Measurements from ENCODE around the gene LIPE. TPM values are rescaled to one million over a fixed set of nuclear protein-coding genes. Genes with fewer than 3 reads are reported as not detected.

Gene LIPE
- total RNA-seq, 2 experiments from 2014 or later, result 27.6 to 28.8 TPM

- CTCF ChIA-PET, result interaction anchor here (0.6 to 4.9 kb wide), 12 partner anchors 9 to 292 kb away, joined by 3 to 20 read pairs (median 3); no protein-coding TSS in a partner anchor
- POLR2A ChIA-PET, result interaction anchor here (0.6 kb wide), 1 partner anchor 146 kb away, joined by 3 read pairs; no protein-coding TSS in a partner anchor
Observed at GRCh38 chr19:42401365-42402303, 25.6 kb downstream of the LIPE start.

DNA sequence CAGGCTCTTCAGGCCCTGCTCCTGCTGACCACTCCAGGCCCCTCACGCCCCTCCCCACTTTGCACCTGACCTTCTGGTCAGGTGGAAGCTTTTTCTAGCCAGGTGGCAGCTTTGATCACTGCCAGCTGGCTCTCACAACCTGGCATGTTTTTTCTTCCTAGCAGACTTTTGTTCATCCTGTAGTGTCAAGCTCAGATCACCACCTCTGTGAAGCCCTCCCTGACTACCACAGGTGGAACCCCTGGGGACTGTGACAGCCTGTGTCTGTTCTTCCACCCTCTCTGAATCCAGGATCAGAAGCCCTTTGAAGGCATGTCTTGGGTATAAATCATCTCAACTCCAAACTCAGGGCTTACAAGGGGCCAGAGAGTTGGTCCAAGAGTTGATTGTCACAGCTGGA lies 26.8 kb downstream of the LIPE start:
- CTCF ChIA-PET, result interaction anchor here (1.1 to 4.9 kb wide), 5 partner anchors 12 to 40 kb away, joined by 3 to 20 read pairs (median 4); no protein-coding TSS in a partner anchor

DNA sequence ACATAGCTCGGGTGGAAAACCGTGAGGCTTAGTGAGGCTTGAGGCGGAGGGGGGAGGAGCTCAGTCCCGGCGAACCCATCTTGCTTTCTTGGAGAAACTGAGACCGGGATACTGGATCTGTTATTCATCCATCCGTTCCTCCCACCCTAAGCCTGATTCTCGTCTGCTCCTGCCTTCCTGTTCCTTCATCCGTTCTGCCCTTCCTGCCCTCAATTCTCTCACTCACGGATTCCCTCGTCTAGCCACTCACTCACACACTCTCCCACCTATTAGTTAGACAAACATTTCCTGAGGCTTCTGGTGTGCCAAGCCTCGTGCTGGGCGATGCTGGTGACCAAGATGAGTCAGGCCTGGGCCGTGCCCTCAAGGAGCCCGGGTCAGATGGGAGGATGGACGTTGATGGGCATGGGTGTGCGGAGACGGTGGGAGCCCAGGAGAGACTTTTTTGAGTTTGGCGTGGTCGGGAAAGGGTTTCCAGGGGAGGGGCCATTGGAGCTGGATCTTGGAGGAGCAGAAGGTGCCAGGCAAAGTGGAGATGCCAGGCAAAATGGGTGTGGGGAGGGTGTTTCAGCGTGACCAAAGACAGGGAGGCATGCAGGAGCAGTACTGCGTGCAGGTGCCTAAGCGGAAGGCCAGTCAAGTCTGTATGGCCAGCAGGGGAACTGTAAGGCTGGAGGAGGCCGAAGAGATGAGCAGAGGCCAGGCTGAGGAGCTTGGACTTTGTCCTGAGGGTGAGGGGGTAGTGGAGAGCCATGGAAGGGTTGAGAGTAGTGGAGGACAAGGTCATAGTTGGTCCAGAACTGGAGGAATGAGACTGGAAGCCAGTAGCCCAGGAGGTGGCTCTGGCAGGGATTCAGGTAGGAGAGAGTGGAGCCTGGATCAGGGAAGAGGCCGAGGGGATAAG lies 29.7 kb downstream of the LIPE start:
- POLR2A ChIA-PET, result interaction anchor here (0.5 to 0.7 kb wide), 4 partner anchors 23 to 534 kb away, joined by 3 to 8 read pairs (median 5); no protein-coding TSS in a partner anchor
- CTCF ChIA-PET, result interaction anchor here (1.4 kb wide), 1 partner anchor 11 kb away, joined by 4 read pairs; no protein-coding TSS in a partner anchor

More for the DNA sequence above, 26.8 kb downstream of the LIPE start:
- POLR2A ChIA-PET, result interaction anchor here (0.5 kb wide), 1 partner anchor 18 kb away, joined by 3 read pairs; no protein-coding TSS in a partner anchor

DNA sequence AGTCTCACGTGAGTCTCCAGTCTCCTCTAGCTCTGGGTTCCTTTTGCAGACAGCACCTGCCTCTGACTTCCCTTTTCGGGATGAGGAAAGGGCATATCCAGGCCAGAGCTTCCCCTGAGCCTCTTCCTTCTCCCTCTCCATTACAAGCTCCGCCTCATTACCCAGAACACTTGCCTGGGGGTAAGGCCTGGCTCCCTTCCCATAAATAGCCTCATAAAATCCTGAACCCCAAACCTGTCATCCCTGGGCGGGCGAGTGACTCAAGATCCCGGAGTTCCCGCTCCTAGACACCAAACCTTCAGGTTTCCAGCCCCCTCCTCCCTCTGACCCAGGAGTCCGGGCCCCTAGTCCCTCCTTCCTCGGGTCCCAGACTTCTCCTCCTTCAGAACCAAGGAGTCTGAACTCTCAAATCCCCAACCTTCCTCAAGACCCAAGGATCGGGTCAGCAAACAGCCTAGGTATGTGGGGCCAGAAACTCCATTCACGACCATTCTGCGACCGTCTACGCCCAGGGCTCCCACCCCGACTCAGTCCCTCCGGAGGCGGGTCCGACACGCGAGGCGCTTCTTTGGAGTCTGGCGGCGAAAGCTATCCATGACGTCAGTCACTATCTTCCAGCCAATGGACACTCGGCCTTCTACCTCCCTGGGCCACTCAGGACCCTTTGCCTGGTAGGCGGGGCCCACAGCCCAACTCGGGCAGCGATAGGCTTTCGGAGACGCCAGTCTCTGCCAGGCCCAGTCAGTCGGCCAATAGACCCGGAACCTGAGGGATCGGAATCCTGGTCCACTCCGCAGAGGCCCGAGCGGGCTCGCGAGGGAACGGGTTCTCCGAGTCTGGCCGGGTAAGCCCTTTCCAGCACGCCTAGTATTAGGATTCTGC lies 30.6 kb downstream of the LIPE start:
- ChIA-PET POLR2A (interaction anchor here (0.5 to 1.3 kb wide), 4 partner anchors 23 to 533 kb away, joined by 3 to 8 read pairs (median 5); no protein-coding TSS in a partner anchor), CTCF (interaction anchor here (1.4 kb wide), 1 partner anchor 10 kb away, joined by 4 read pairs; no protein-coding TSS in a partner anchor)

- POLR2A ChIA-PET, result no interaction called here
- CTCF ChIA-PET, result no interaction called here
Observed at GRCh38 chr19:42394751-42395150, 32.4 kb downstream of the LIPE start.

DNA sequence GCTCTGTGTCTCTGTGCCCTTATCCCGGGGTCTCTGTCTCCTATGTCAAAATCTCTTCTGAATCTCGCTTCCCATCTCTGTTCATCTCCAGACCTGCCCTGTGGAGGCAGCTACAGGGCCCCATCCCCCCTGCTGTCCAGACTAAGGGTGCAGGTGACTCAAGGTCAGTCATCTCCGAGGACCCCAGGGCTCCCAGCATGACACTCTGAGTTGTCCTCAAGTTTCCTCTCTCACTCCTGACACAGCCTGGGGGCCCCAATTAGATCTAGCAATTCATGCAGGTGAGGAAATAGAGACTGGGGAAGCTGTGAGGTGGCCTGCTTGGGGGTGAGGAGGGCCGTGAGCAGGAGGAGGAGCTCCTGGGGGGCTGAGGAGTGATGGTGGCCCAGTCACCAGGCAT lies 35.0 kb downstream of the LIPE start:
- CTCF ChIA-PET, result no interaction called here
- POLR2A ChIA-PET, result no interaction called here

DNA sequence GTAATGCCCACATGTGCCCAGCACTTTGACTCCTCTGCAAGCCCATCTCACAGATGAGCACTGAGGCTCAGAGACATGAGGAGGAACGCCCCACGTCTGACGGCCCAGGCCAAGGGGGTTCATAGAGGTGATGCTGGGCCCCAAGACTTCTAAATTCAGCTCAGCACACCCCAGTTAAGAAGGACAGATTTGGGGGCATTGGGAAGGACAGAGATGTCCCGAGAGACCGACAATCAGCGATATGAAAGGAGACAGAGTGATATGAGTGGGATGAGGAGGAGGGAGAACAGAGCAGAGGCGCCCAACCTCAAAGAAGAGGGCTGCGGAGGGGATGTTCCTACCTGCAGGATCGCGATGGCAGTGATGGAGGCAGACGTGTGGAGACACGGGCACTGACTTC lies 37.3 kb downstream of the LIPE start, which contains the start of gene CNFN:
CNFN (minus strand) TSS at position 399 of the 400 bp plus-strand sequence. CDS start 1,260 bp downstream, outside the sequence.
- CTCF ChIA-PET, result no interaction called here

GRCh38 chr19:42388851-42389489 lies 38.2 kb downstream of the LIPE start:
- ChIA-PET CTCF (interaction anchor here (1.3 kb wide), 1 partner anchor 12 kb away, joined by 3 read pairs; no protein-coding TSS in a partner anchor), POLR2A (no interaction called here)

More for the DNA sequence above, 37.3 kb downstream of the LIPE start, which contains the start of gene CNFN:
- POLR2A ChIA-PET, result no interaction called here

GRCh38 chr19:42386974-42387707 lies 40.0 kb downstream of the LIPE start:
- POLR2A ChIA-PET, result interaction anchor here (1.0 kb wide), 1 partner anchor 8 kb away, joined by 3 read pairs; no protein-coding TSS in a partner anchor
- CTCF ChIA-PET, result interaction anchor here (0.8 to 1.0 kb wide), 2 partner anchors 10 to 15 kb away, joined by 3 to 4 read pairs; no protein-coding TSS in a partner anchor

GRCh38 chr19:42380155-42380554 lies 47.0 kb downstream of the LIPE start:
- CTCF ChIA-PET, result no interaction called here
- POLR2A ChIA-PET, result no interaction called here

- CTCF ChIA-PET, result interaction anchor here (0.9 kb wide), 1 partner anchor 41 kb away, joined by 3 read pairs; no protein-coding TSS in a partner anchor
- POLR2A ChIA-PET, result interaction anchor here (0.9 kb wide), 1 partner anchor 8 kb away, joined by 3 read pairs; no protein-coding TSS in a partner anchor
Observed at GRCh38 chr19:42378225-42379215, 48.7 kb downstream of the LIPE start.

DNA sequence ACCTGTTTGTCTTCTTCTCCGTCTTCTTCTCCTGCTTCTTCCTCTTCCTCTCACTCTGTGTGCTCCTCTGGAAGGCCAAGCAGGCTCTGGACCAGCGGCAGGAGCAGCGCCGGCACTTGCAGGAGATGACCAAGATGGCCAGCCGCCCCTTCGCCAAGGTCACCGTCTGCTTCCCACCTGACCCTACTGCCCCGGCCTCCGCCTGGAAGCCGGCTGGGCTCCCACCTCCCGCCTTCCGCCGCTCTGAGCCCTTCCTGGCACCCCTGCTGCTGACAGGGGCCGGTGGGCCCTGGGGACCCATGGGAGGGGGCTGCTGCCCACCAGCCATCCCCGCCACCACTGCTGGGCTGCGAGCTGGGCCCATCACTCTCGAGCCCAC lies 51.0 kb downstream of the LIPE start:
- ChIA-PET POLR2A (no interaction called here), CTCF (no interaction called here)

DNA sequence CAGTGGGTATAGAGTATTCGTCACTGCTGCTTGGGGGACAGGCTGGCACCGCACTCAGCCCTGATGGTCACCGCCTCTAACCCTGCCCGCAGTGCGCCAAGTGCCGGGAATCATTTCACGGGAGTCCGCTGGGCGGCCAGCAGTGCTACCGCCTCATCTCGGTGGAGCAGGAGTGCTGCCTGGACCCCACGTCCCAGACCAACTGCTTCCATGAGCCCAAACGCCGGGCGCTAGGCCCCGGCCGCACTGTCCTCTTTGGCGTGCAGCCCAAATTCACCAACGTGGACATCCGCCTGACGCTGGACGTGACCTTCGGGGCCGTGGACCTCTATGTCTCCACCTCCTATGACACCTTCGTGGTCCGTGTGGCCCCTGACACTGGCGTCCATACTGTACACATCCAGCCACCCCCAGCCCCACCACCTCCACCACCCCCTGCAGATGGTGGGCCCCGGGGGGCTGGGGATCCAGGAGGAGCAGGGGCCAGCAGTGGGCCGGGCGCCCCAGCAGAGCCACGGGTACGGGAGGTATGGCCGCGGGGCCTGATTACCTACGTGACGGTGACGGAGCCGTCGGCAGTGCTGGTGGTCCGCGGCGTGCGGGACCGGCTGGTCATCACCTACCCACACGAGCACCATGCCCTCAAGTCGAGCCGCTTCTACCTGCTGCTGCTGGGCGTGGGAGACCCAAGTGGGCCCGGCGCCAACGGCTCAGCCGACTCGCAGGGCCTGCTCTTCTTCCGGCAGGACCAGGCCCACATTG lies 51.6 kb downstream of the LIPE start:
- POLR2A ChIA-PET, result no interaction called here

DNA sequence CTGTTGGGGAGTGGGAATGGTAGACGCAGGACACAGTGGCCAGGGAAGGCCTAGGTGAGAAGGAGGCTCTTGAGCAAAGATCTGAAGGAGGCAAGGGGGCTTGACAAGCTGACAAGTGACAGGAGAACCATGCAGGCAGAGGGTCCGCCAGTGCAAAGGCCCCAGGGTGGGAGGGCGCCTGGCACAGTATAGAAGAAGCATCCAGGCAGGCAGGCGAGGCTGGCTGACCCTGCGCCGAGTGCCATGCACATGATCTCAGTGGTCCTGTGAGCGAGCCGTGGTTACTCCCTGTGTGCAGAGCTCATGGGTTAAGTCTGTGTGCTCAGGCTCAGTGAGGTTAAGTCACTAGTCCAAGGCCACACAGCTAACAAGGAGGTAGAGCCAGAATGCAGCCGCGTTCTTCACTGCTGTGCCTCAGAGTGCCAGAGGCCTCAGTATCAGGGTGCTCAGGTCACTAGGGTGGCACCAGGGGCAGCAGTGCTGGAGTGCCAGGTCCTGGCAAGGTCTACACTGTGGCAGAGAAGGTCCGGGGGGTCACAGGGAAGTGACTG lies 52.3 kb downstream of the LIPE start:
- CTCF ChIA-PET, result no interaction called here

More for the DNA sequence above, 51.6 kb downstream of the LIPE start:
- CTCF ChIA-PET, result no interaction called here

DNA sequence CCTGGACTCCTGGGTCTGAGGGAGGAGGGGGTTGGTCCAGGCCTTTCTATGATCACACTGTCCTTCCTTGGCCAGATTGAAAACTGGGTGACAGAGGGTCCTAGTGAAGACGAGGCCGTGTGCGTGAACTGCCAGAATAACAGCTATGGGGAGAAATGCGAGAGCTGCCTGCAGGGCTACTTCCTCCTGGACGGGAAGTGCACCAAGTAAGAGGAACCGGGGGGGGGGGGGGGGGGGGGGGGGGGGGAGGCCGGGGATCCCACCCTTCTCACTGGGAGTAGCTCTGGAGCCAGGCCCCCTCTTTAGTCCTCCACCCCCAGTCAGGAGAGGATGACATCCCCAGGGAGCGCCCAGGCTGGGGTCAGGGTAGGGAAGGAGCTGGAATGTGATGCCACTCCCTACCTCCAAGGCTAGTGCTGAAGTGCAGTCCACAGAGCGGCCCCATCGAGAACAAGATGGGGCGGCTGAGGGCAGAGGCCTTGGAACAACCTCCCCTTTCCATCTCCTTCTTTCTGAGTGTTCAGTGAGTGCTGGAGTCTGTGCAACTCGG lies 56.5 kb downstream of the LIPE start:
- ChIA-PET CTCF (no interaction called here), POLR2A (no interaction called here)

More for the DNA sequence above, 52.3 kb downstream of the LIPE start:
- POLR2A ChIA-PET, result no interaction called here

Data from activated CD8-positive, alpha-beta memory T cell treated with anti-CD3 and anti-CD28 coated beads for 36 hours (primary cell).